GM12872 (cell line): ENCODE measurements around the gene PRR9.

Experiments used
- CTCF ChIP-seq: IDR thresholded peaks from 3 replicates; pipeline ENCODE4 v1.5.1; 2011; ENCODE audit warnings: low read depth, mild to moderate bottlenecking, low read length, moderate library complexity; ENCODE audit not compliant: insufficient read depth

PRR9 gene

GRCh38 chr1:153194331-153195050 is 22.9 kb upstream of the PRR9 start:
- no peak for TF ChIP-seq CTCF

GRCh38 chr1:153195216-153195615 is 22.2 kb upstream of the PRR9 start:
- no peak for TF ChIP-seq CTCF

- TF ChIP-seq CTCF, result no peak
These were observed 15.4 kb upstream of the PRR9 start for GRCh38 chr1:153202006-153202405.

- TF ChIP-seq CTCF, result no peak
These were observed 14.3 kb upstream of the PRR9 start, which contains the start of gene LELP1 for GRCh38 chr1:153203130-153203529. TSS of gene LELP1 (plus strand) at chr1:153203430. CDS start at chr1:153204708, 1,278 bp downstream.

- no peak for TF ChIP-seq CTCF
These were observed 10.8 kb upstream of the PRR9 start for GRCh38 chr1:153206631-153207030.

- TF ChIP-seq CTCF, result no peak
These were observed 7.2 kb upstream of the PRR9 start for GRCh38 chr1:153210206-153210605.

- no peak for TF ChIP-seq CTCF
These were observed 5.2 kb upstream of the PRR9 start for GRCh38 chr1:153212201-153212600.
